Thoracic aorta (tissue), 2 donors: ENCODE results near the gene GALE. TPM values are rescaled to one million over a fixed set of nuclear protein-coding genes. Genes with fewer than 3 reads are reported as not detected.
"Not testable (repeated sequence)": the region's sequence is repeated elsewhere in the genome, so short reads cannot be mapped to it uniquely, and the experiment has no call there.

ENCODE experiments used
- ATAC-seq: fragments of 150-250 bp; one replicate; pipeline ENCODE4 v1.8.0; 2017; ENCODE audit warnings: low read depth; ENCODE audit not compliant: insufficient number of reproducible peaks, low FRiP score
- DNase-seq: peaks from one replicate; pipeline ENCODE4 v3.0.0-alpha.2; 2020; ENCODE audit warnings: low spot score
- H3K27ac ChIP-seq, 2 donors: fragments of 200-600 bp; sonication (generic); 1 replicate in 1 of 2; 2 replicates in 1 of 2; pipeline ENCODE4 v1.5.1; 2016; ENCODE audit warnings: mild to moderate bottlenecking in 2 of 2, moderate library complexity in 2 of 2
- H3K27me3 ChIP-seq: fragments of 200-600 bp; sonication (generic); replicated peaks from 2 replicates; pipeline ENCODE4 v1.6.0; 2016; ENCODE audit warnings: mild to moderate bottlenecking; ENCODE audit not compliant: insufficient read depth
- H3K36me3 ChIP-seq: fragments of 200-600 bp; sonication (generic); one replicate; pipeline ENCODE4 v1.5.1; 2016
- H3K4me1 ChIP-seq, 2 donors: fragments of 200-600 bp; sonication (generic); 1 replicate in 1 of 2; 2 replicates in 1 of 2; pipeline versions ENCODE4 v1.5.1 to v1.6.0; 2016; ENCODE audit warnings: low read depth in 2 of 2, mild to moderate bottlenecking in 1 of 2; ENCODE audit not compliant: control insufficient read depth in 1 of 2
- H3K4me3 ChIP-seq: fragments of 200-600 bp; sonication (generic); 2 replicates; pipeline ENCODE4 v1.5.1; 2016; ENCODE audit warnings: mild to moderate bottlenecking
- H3K9me3 ChIP-seq: fragments of 200-600 bp; sonication (generic); 2 replicates; pipeline ENCODE4 v1.5.1; 2016
- CTCF ChIP-seq: fragments of 200-600 bp; sonication (generic); IDR thresholded peaks from one replicate; pipeline ENCODE4 v1.5.1; 2019; ENCODE audit warnings: antibody characterized with exemption
- total RNA-seq, 2 donors: library from RNA; depleted of rRNA; stranded (reverse); fragments of >200 nt; gene quantifications; one replicate each; pipeline versions ENCODE4 v1.1.0 to v1.2.3, GENCODE V29; 2016

The GALE gene
- total RNA-seq, 2 donors from 2014 or later = 8.3 to 10.0 TPM

DNA sequence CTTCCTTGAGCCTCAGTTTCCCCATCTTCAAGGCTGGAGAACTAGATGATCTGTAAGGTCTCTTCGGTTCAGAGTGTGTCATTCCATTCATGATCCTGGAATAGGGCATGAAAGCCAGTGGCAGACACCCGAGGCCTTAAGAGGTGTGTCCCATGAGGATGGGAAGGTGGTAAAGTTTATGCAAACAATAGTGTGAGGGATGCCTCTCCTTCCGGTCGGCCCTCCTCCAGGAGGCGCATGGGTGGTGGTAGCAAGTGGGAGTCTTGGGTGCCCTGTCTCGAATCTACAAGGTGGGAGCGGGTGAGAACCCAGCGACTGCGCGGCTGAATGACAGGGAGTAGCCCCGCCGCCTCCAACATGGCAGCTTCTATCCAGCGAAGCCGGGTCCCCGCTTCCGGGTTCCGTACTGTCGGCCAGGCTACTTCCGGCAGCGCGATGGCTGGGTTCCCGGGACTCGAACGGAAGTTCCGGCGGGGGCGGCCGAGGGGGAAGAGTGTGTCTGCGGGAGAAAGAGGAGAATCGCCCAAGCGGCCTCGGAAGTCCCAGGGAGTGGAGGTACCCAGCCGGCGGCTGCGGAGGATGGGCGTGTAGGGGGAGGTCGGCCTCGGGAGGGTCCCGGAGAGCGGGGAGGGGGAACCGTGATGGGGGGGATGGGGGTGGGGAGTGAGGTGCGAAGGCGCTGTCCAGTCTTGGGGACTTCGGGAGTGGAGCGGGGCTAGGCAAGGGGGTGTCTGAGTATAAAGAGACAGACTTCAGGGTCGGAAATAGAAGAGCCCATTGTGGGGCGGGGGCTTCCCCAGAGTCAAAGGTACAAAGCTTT lies 9.6 kb downstream of the GALE start, which contains the start of gene LYPLA2:
Gene LYPLA2, plus strand, starts transcription at position 450 of the 820 bp plus-strand sequence. CDS start 1,538 bp downstream, outside the sequence.
- peak within 1 kb of the TSS; percentile 86 for H3K4me3 ChIP-seq
- ATAC-seq = peak; percentile 73
- TF ChIP-seq CTCF = no peak
- peak; percentile 83 for DNase-seq
- H3K36me3 ChIP-seq = peaks cover 24% of the 10 kb centered on the region
- peak within 1 kb of the TSS; percentile 35 to 54 for H3K27ac ChIP-seq
- H3K9me3 ChIP-seq = no peaks in the 10 kb centered on the region
- peaks cover 18 to 31% of the 10 kb centered on the region in 2 donors for H3K4me1 ChIP-seq
- no peaks in the 10 kb centered on the region for H3K27me3 ChIP-seq

- H3K4me3 ChIP-seq = no peak overlapping the region
- ATAC-seq (no peak), DNase-seq (no peak)
- peaks cover 18 to 31% of the 10 kb centered on the region in 2 donors for H3K4me1 ChIP-seq
- H3K36me3 ChIP-seq = peaks cover 21% of the 10 kb centered on the region
- H3K27me3 ChIP-seq = no peaks in the 10 kb centered on the region
- no peak for TF ChIP-seq CTCF
- H3K9me3 ChIP-seq = no peaks in the 10 kb centered on the region
- no peak overlapping the region for H3K27ac ChIP-seq
Measured at GRCh38 chr1:23788695-23789094, 11.9 kb downstream of the GALE start.

GRCh38 chr1:23787701-23788100 lies 12.9 kb downstream of the GALE start:
- no peak for TF ChIP-seq CTCF
- no peaks in the 10 kb centered on the region for H3K9me3 ChIP-seq
- DNase-seq = no peak
- peaks cover 17% of the 10 kb centered on the region for H3K36me3 ChIP-seq
- peaks cover 18 to 21% of the 10 kb centered on the region in 2 donors for H3K4me1 ChIP-seq
- no peak overlapping the region for H3K27ac ChIP-seq
- no peaks in the 10 kb centered on the region for H3K27me3 ChIP-seq
- no peak overlapping the region for H3K4me3 ChIP-seq
- no peak for ATAC-seq

GRCh38 chr1:23784846-23785245 lies 15.7 kb downstream of the GALE start:
- DNase-seq = no peak
- no peaks in the 10 kb centered on the region for H3K27me3 ChIP-seq
- H3K36me3 ChIP-seq = peaks cover 17% of the 10 kb centered on the region
- peaks cover 0 to 4% of the 10 kb centered on the region in 2 donors for H3K4me1 ChIP-seq
- H3K27ac ChIP-seq = no peak overlapping the region
- no peak overlapping the region for H3K4me3 ChIP-seq
- TF ChIP-seq CTCF = no peak
- ATAC-seq = no peak
- H3K9me3 ChIP-seq = no peaks in the 10 kb centered on the region

- not testable (repeated sequence) for H3K9me3 ChIP-seq, H3K27me3 ChIP-seq, ATAC-seq, H3K27ac ChIP-seq, H3K4me3 ChIP-seq, DNase-seq
- H3K36me3 ChIP-seq = peaks cover 17% of the 10 kb centered on the region
- peaks cover 10 to 14% of the 10 kb centered on the region in 2 donors for H3K4me1 ChIP-seq
Measured at GRCh38 chr1:23783141-23783540, 17.4 kb downstream of the GALE start.
